Ureter (tissue), 1 donor: ENCODE measurements around the gene ANGEL2. TPM values are rescaled to one million over a fixed set of nuclear protein-coding genes. Genes with fewer than 3 reads are reported as not detected.
A peak's percentile ranks its signal among the peaks of the same experiment; 100 is the strongest.

Experiments used
- DNase-seq: peaks from one replicate; pipeline ENCODE4 v3.0.0-alpha.2; 2020; ENCODE audit warnings: low spot score
- total RNA-seq: library from RNA; stranded (reverse); gene quantifications from one replicate; pipeline ENCODE4 v1.2.4, GENCODE V29; 2023
- donor health status: DM: yes; HTN: yes; CAD: no.

Gene ANGEL2
- total RNA-seq, 1 donor from 2014 or later = 43.9 TPM

DNA sequence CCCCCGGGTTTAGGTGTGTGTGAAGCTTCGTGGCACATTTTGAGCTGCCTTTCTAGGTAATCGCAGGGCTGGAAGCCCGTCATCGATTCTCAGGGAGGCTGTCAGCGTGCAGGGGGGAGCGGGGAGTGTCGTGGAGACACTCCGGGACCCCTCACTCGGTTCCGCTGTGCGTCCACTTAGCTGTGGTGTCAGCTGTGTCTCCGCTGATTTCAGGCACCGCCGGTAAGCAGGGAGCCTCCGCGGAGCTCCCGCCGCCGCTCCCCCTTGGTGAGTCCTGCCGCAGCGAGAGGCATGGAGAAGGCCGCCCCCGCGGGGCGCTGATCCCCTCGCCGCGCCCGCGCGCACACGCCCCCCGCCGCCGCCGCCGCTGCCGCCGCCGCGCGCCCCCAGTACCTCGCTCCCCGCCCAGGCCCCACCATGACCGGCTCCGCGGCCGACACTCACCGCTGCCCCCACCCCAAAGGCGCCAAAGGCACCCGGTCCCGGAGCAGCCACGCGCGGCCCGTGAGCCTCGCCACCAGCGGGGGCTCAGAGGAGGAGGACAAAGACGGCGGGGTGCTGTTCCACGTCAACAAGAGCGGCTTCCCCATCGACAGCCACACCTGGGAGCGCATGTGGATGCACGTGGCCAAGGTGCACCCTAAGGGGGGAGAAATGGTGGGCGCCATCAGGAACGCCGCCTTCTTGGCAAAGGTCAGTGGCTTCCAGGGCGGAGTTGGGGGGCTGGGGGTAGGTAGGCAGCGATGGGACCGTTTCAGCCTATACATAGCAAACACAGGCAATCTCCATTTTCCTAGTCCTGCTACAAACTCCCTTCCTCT, 64.3 kb downstream of the ANGEL2 start:
- no peak for DNase-seq

DNA sequence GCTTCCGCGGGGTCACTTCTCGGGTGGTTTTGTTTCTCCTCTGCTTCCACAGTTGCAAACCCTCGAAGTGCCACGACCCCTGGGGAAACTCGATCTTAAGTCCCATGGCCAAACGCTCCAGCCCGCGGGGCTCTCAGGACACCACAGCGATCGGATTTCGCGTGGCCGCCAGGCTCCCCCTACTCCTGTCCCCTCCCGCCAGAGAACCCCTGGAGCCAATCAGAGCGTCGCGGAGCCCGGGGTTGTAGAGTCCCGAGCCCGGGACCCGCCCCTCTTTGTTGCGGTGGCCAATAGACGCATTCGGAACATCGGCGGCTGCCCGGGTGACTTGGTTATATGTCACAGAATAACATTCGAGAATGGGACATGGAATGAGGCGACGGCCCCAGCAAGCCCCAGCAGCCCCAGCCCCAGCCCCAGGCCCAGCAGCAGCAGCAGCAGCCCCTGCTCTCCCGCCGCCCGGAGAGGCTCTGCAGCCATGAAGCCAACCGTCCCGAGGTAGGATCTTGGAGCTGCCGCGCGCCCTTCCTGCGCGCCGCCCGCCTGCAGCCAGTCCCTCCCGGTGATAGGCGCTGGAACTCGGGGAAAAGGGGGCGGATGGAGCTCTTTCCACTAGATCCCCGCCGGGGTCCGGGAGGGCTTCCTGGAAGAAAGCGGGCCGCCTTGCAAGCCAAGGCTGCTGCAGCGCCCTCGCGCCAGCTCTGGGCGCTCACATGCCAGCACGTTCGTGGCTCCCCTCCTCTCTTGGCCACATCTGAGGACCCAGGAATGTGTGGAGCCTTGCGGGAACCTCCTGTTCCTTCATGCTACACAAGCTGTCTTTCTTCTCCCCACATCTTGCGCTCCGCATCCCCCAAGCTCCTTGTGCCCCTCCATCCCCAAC, 65.2 kb downstream of the ANGEL2 start, which contains the start of gene VASH2:
TSS of gene VASH2 (plus strand) at position 299 of the 883 bp plus-strand sequence. CDS start 1,002 bp downstream, outside the sequence.
- peak; percentile 74 for DNase-seq

DNA sequence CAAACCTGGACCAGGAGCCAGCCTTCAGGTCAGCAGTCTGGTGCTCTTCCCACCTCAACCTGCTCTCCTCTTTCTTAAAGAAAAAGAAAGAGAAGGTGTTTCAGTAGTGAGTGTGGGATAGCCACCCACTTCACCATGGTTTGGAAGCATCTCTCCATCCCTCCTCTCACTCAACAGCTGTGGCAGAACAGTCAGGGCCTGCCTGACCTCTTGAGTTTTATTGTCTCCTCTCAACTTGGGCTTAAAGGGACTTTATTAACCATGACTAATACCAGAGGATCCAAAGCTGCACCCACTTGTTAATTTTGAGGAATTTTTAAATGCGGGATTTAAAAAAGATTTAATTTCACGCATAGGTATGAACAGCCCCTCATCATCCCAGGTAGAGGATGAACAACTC, 65.9 kb downstream of the ANGEL2 start:
- DNase-seq = no peak

DNA sequence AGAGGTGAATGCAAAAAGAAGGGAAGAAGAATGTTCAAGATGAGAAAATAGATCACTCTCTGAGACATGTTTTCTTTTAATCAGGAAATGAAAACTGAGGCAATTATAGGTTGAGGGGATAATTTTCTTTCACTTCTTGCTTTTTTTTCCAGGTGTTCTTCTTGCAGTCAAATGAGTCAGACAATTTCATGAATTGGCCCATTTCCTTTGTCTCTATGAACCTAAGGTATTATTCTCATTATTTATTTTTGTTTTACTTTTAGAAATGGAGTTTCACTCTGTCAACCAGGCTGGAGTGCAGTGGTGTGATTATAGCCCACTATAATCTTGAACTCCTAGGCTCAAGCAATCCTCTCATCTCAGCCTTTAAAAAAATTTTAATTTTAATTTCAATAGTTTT, 68.8 kb downstream of the ANGEL2 start:
- DNase-seq = no peak

DNA sequence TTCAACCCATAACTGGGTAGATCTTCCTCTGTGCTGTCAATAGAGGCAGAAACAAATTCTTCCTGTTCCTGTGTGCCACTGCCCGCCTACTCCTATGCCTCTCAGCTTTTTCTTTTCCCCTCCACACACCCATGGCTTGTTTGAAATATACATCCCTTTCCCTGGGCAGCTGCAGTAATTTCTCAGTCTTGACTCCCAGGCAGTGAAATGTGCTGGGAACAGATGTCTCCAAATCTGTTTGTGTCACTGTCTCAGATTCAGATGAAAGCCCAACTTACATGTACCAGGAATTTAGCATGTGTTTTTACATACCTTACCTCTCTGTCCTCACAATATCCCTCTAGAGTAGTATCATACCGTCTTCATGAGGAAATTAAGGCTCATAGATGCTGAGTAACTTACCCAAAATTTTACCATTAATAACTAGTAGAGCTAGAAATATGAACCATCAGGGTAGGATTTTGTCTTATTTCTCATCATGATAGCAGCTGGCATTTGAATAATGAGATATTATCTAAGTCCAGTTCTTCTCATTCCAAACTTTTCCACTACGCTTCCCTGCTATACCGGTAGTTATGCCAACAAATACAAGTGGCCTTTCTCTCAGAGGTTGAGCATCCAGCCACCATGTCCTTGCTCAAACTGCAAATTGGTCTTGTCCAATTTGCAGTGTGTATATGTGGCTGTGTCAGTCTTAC, 70.1 kb downstream of the ANGEL2 start:
- DNase-seq = no peak

DNA sequence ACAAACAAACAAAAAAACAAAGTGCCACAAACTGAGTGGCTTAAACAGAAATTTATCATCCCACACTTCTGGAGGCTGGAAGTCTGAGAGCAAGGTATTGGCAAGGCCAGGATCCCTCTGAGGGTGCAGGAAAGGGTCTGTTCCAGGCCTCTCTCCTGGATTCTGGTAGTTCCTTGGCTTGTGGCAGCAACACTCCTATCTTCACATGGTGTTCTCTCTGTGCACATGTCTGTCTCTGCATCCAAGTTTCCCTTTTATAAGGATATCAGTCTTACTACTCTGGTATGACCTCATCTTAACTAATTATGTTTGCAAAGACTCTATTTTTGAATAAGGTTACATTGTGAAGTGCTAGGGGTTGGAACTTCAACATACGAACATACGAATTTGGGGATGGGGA, 70.6 kb downstream of the ANGEL2 start:
- no peak for DNase-seq

DNA sequence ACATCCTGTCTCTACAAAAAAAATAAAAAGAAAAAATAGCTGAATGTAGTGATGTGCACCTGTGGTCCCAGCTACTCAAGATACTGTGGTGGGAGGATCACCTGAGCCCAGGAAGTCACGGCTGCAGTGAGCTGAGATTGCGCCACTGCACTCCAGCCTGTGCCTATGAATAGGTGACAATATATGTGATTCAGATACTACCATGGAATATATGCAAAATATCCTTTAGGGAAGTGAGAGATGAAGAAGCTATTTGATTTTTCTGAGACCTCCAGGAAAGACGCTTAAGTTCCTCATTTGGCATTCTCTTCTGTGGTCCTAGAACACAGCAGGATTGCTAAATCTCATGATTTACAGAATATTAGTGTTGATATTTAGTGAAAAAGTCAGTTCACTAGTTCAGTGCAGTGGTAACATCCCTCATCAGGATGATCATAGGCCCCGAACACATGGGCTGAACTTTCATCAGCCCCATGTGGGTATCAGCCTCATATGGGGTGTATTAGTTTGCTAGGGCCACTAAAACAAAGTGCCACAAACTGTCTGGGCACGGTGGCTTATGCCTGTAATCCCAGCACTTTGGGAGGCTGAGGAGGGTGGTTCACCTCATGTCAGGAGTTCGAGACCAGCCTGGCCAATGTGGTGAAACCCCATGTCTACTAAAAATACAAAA, 71.3 kb downstream of the ANGEL2 start:
- DNase-seq = no peak

DNA sequence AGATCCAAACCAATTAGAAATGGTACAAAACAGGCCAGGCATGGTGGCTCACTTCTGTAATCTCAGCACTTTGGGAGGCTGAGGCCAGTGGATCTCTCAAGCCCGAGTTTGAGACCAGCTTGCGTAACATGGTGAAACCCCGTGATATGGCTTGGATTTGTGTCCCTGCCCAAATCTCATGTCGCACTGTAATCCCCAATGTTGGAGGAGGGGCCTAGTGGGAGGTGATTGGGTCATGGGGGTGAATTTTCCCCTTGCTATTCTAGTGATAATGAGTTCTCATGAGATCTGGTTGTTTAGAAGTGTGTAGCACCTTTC, 72.3 kb downstream of the ANGEL2 start:
- DNase-seq = no peak

DNA sequence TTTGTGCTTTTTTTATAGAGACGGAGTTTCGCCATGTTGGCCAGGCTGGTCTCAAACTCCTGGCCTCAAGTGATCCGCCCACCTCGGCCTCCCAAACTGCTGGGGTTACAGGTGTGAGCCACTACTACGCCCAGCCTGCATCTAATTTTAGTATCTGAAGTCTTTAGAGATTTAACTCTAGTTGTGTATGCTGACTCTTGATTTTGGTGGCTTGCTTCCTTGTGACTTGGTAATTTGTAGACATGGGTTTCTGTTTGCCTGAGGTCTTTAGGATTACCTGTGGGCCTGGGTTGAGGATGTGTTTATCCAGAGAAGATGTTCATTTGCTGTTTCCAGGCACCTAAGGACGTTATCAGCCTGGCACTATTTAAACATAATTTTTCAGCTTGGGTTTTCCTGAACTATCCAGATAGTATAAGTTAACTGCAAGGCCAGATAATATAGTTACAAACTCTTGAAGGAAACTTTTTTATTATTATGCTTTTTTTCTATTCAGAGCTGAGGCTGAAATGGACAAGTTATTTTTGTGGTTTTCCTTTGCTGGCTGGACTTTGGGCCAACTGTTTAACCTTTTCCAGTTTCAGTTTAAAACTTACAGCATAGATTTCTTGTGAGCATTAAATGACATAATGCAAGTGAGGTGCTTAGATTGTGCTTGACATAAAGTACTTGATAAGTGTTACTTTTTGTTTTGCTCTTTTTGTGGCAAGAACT, 72.8 kb downstream of the ANGEL2 start:
- no peak for DNase-seq

Other genes with a start within 250 kb of the ANGEL2 start
- 35.5 TPM for gene NSL1, start 224.1 kb downstream of the ANGEL2 start, total RNA-seq
- gene TATDN3, start 224.0 kb downstream of the ANGEL2 start, total RNA-seq = 11.0 TPM
- not detected for gene SPATA45, start 168.2 kb downstream of the ANGEL2 start, total RNA-seq
- 11.1 TPM for gene FLVCR1, start 157.6 kb downstream of the ANGEL2 start, total RNA-seq
- gene VASH2, start 65.3 kb downstream of the ANGEL2 start, total RNA-seq = 1.5 TPM
- gene RPS6KC1, start 35.4 kb upstream of the ANGEL2 start, total RNA-seq = 20.7 TPM